Measurements from ENCODE around the gene SRGAP2C.
"Not testable (repeated sequence)": the region's sequence is repeated elsewhere in the genome, so short reads cannot be mapped to it uniquely, and the experiment has no call there.

The SRGAP2C gene

GRCh38 chr1:121254618-121255017 is 69.8 kb downstream of the SRGAP2C start:
- H3K4me1 ChIP-seq (ENCODE audit: control insufficient read depth, insufficient read depth, low read length): not testable (repeated sequence)

DNA sequence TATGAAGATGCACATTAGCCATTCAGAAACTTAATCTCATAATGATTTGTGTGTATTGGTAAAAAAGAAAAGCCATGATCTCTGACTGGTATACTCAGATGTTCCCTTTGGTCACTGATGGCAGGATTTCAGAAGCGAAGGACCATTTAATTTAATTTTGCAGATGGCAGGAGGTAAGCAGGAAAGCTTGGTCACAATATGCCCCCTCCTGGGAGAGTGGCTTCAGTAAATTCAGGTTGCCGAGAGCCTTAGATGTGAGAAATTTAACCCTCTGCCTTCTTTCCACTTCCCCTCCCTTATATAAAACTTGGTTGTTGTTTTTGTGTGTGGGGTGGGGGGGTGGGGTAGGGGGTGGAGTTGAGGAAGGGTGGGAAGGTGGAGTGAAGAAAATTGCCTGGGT is 72.9 kb downstream of the SRGAP2C start:
- not testable (repeated sequence) for H3K4me3 ChIP-seq (ENCODE audit: low read length); H3K4me1 ChIP-seq (ENCODE audit: control insufficient read depth, insufficient read depth, low read length)

More at GRCh38 chr1:121254618-121255017, 69.8 kb downstream of the SRGAP2C start:
- not testable (repeated sequence) for H3K27me3 ChIP-seq (ENCODE audit: control insufficient read depth, insufficient read depth, low read length); H3K36me3 ChIP-seq (ENCODE audit: control insufficient read depth, insufficient read depth, low read length); H3K4me3 ChIP-seq (ENCODE audit: low read length); H3K9ac ChIP-seq (ENCODE audit: low read length); H3K27ac ChIP-seq (ENCODE audit: low read depth, low read length)

DNA sequence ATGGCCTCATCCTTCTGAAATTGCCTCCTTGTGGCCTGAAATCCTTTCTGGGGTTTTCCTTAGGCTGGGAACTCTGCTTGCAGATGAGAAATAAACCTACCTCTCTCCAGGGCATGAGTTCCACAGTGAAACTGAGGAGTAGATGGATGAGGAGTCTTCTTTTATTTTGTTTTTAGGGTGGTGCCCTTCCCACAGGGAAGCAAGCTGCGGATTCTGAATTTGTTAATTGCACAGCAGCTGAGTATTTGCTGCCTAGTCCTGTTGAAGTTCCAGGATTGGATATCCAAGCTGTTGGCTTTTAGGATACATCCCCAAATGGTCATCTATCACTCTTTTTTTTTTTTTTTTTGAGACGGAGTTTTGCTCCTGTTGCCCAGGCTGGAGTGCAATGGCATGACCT is 73.4 kb downstream of the SRGAP2C start:
- H3K36me3 ChIP-seq (ENCODE audit: control insufficient read depth, insufficient read depth, low read length); H3K4me1 ChIP-seq (ENCODE audit: control insufficient read depth, insufficient read depth, low read length); H3K27ac ChIP-seq (ENCODE audit: low read depth, low read length); H3K9ac ChIP-seq (ENCODE audit: low read length); H3K4me3 ChIP-seq (ENCODE audit: low read length); H3K27me3 ChIP-seq (ENCODE audit: control insufficient read depth, insufficient read depth, low read length): not testable (repeated sequence)

More for the DNA sequence above, 72.9 kb downstream of the SRGAP2C start:
- H3K9ac ChIP-seq (ENCODE audit: low read length); H3K27ac ChIP-seq (ENCODE audit: low read depth, low read length); H3K27me3 ChIP-seq (ENCODE audit: control insufficient read depth, insufficient read depth, low read length); H3K36me3 ChIP-seq (ENCODE audit: control insufficient read depth, insufficient read depth, low read length): not testable (repeated sequence)

GRCh38 chr1:121260205-121260604 is 75.4 kb downstream of the SRGAP2C start:
- H3K27me3 ChIP-seq (ENCODE audit: control insufficient read depth, insufficient read depth, low read length); H3K4me3 ChIP-seq (ENCODE audit: low read length); H3K4me1 ChIP-seq (ENCODE audit: control insufficient read depth, insufficient read depth, low read length); H3K36me3 ChIP-seq (ENCODE audit: control insufficient read depth, insufficient read depth, low read length); H3K27ac ChIP-seq (ENCODE audit: low read depth, low read length); H3K9ac ChIP-seq (ENCODE audit: low read length): not testable (repeated sequence)

- not testable (repeated sequence) for H3K4me3 ChIP-seq (ENCODE audit: low read length); H3K9ac ChIP-seq (ENCODE audit: low read length); H3K27me3 ChIP-seq (ENCODE audit: control insufficient read depth, insufficient read depth, low read length); H3K4me1 ChIP-seq (ENCODE audit: control insufficient read depth, insufficient read depth, low read length); H3K27ac ChIP-seq (ENCODE audit: low read depth, low read length); H3K36me3 ChIP-seq (ENCODE audit: control insufficient read depth, insufficient read depth, low read length)
These were observed 77.4 kb downstream of the SRGAP2C start for GRCh38 chr1:121262163-121262562.

DNA sequence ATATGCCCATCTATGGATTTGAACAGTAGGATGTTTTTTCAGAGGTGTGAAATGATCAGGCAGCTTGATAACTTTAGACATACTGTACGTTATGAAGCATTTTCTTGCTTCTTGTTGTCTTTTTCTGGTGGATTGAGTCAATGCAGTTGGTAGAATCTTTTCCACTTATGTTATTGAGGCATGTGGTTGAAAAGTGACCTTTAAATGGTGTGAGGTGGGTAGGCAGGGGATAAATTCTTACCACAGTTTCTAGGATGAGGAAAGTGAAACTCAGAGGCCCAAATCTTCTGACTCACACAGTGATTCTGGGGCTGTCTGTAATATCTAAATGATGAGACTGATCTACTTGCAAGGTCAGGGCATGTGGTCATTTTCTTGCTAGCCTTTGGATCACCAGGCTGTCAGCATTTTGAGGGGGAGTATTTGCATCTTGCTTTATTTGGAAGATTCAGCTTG is 79.0 kb downstream of the SRGAP2C start:
- H3K9ac ChIP-seq (ENCODE audit: low read length); H3K27ac ChIP-seq (ENCODE audit: low read depth, low read length): not testable (repeated sequence)

DNA sequence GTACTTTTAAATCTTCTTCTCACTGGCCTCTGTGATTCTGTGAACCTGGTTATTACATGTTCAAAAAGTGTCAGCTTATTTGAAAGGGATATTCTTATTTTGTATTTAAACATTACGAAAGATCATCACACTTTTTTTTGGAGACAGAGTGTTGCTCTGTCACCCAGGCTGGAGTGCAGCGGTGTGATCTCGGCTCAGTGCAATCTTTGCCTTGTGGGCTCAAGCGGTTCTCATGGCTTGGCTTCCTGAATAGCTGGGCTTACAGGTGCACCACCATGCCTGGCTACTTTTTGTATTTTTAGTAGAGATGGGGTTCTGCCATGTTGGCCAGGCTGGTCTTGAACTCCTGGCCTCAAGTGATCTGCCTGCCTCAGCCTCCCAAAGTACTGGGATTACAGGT is 82.3 kb downstream of the SRGAP2C start:
- H3K4me3 ChIP-seq (ENCODE audit: low read length); H3K27me3 ChIP-seq (ENCODE audit: control insufficient read depth, insufficient read depth, low read length); H3K36me3 ChIP-seq (ENCODE audit: control insufficient read depth, insufficient read depth, low read length); H3K4me1 ChIP-seq (ENCODE audit: control insufficient read depth, insufficient read depth, low read length); H3K27ac ChIP-seq (ENCODE audit: low read depth, low read length); H3K9ac ChIP-seq (ENCODE audit: low read length): not testable (repeated sequence)

More for the DNA sequence above, 79.0 kb downstream of the SRGAP2C start:
- H3K36me3 ChIP-seq (ENCODE audit: control insufficient read depth, insufficient read depth, low read length); H3K4me1 ChIP-seq (ENCODE audit: control insufficient read depth, insufficient read depth, low read length); H3K27me3 ChIP-seq (ENCODE audit: control insufficient read depth, insufficient read depth, low read length); H3K4me3 ChIP-seq (ENCODE audit: low read length): not testable (repeated sequence)

DNA sequence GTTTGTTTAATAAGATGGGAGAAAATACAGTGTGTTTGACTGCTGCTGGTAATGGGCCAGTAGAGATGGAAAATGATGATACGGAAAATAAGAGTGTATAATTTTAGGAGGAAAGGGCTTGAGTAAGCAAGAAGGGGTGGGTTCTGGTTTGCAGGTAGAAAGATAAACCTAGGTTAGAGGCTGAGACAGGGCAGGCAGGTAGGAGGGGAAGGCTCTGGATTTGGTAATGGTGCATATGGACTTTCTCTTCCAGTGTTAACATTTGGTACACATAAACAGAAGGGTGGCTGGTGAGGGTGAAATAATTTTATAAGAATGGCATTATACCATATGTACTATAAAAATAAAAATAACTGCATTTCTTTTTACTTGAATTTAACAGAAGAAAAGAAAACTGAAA is 84.5 kb downstream of the SRGAP2C start:
- H3K36me3 ChIP-seq (ENCODE audit: control insufficient read depth, insufficient read depth, low read length); H3K27ac ChIP-seq (ENCODE audit: low read depth, low read length); H3K4me3 ChIP-seq (ENCODE audit: low read length); H3K4me1 ChIP-seq (ENCODE audit: control insufficient read depth, insufficient read depth, low read length); H3K27me3 ChIP-seq (ENCODE audit: control insufficient read depth, insufficient read depth, low read length); H3K9ac ChIP-seq (ENCODE audit: low read length): not testable (repeated sequence)

DNA sequence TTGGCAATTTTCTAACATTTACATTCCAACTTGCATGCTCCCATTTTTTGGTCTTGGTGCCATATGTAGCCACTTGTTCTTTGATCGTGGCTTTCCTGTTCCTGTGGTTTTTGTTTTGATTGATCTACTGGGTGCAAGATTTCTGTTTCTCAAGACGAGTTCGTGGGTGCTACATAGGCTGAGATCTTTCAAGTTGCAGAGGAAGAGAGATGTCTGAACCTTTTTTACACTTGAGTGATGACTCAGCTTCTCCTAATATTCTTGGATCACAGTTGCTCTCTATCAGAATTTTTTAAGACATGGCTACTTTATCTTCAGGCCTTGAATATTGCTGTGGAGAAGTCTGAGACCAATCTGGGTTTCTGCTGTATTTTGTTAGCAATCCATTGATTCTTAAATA is 85.2 kb downstream of the SRGAP2C start:
- H3K36me3 ChIP-seq (ENCODE audit: control insufficient read depth, insufficient read depth, low read length); H3K27ac ChIP-seq (ENCODE audit: low read depth, low read length); H3K9ac ChIP-seq (ENCODE audit: low read length); H3K4me3 ChIP-seq (ENCODE audit: low read length); H3K27me3 ChIP-seq (ENCODE audit: control insufficient read depth, insufficient read depth, low read length); H3K4me1 ChIP-seq (ENCODE audit: control insufficient read depth, insufficient read depth, low read length): not testable (repeated sequence)

DNA sequence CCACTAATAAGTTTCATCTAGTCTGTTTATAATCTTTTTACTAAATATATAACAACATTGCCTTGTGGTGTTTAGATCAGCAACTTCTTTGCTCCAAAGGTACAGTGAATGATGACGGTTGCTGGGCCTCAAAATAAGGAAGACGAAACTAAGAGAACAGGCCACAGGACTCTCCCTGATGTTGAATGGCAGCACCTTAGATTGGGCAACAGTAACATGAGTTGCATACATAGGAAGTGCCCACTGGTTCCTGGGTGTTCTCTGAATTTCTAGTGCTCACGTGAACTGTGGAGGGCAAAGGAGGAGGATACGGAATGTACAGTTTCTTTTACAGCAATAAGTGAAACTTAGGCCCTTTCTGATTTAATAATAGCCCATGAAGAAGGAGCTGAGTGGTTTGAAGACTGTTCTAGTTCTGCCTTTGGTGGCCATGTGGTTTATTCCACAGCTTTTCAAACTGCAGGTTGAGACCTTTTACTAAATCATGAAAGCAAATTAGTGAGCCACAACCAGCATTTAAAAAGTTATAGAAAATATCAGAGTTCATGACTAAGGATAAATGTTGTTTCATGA is 86.5 kb downstream of the SRGAP2C start:
- H3K4me3 ChIP-seq (ENCODE audit: low read length); H3K27ac ChIP-seq (ENCODE audit: low read depth, low read length); H3K27me3 ChIP-seq (ENCODE audit: control insufficient read depth, insufficient read depth, low read length); H3K36me3 ChIP-seq (ENCODE audit: control insufficient read depth, insufficient read depth, low read length); H3K9ac ChIP-seq (ENCODE audit: low read length); H3K4me1 ChIP-seq (ENCODE audit: control insufficient read depth, insufficient read depth, low read length): not testable (repeated sequence)

DNA sequence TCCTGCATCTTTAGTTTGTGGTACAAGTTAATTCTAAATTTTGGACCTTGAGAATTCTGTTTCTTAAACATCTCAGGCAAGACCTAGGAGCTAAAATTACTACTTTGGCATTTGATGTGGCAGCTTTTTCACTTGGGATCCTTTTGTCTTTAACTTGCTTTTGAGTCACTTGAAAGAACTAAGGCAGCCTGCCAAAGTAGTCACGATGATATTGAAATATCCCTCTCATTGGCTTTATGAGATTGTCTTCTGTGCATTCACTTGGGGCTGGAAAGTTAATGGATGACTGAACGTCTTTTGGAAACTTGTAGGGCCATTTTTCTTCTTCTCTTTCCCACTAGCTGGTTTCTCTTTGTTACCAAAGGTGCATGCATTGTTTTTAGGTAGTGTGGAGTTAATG is 90.7 kb downstream of the SRGAP2C start:
- not testable (repeated sequence) for H3K4me3 ChIP-seq (ENCODE audit: low read length); H3K9ac ChIP-seq (ENCODE audit: low read length); H3K36me3 ChIP-seq (ENCODE audit: control insufficient read depth, insufficient read depth, low read length); H3K27me3 ChIP-seq (ENCODE audit: control insufficient read depth, insufficient read depth, low read length); H3K27ac ChIP-seq (ENCODE audit: low read depth, low read length); H3K4me1 ChIP-seq (ENCODE audit: control insufficient read depth, insufficient read depth, low read length)

DNA sequence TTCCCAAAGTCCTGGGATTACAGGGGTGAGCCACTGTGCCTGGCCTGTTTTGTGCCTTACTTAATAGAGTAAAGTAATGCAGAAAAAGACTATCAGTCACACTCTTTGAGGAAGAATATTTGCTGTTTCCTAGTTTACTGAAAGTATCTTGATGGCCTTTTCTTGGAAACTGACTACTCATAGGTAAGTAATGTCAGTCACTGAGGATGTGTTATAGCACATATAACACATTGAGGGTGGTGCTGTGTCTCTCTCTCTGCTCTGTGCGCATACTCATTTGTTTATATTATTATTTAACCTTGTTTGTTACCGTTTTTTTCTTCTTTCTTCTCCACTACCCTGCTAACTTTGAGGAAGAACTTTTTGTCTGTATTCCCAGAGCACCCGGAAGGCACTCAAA is 93.4 kb downstream of the SRGAP2C start:
- not testable (repeated sequence) for H3K36me3 ChIP-seq (ENCODE audit: control insufficient read depth, insufficient read depth, low read length); H3K9ac ChIP-seq (ENCODE audit: low read length); H3K4me1 ChIP-seq (ENCODE audit: control insufficient read depth, insufficient read depth, low read length); H3K27me3 ChIP-seq (ENCODE audit: control insufficient read depth, insufficient read depth, low read length); H3K27ac ChIP-seq (ENCODE audit: low read depth, low read length); H3K4me3 ChIP-seq (ENCODE audit: low read length)

GRCh38 chr1:121278777-121279547 is 94.2 kb downstream of the SRGAP2C start:
- not testable (repeated sequence) for H3K27ac ChIP-seq (ENCODE audit: low read depth, low read length); H3K36me3 ChIP-seq (ENCODE audit: control insufficient read depth, insufficient read depth, low read length); H3K4me3 ChIP-seq (ENCODE audit: low read length); H3K27me3 ChIP-seq (ENCODE audit: control insufficient read depth, insufficient read depth, low read length); H3K4me1 ChIP-seq (ENCODE audit: control insufficient read depth, insufficient read depth, low read length); H3K9ac ChIP-seq (ENCODE audit: low read length)
